GM10266 (cell line): ENCODE results near the gene CCNL1.

Experiments
- DNase-seq: peaks from one replicate; pipeline ENCODE4 v3.0.0; 2012; ENCODE audit errors: extremely low spot score
- TF ChIP-seq, protein P1 (sequence below): IDR thresholded peaks from 2 replicates; pipeline ENCODE4 v1.5.1; 2012; ENCODE audit warnings: mild to moderate bottlenecking, low read depth; ENCODE audit not compliant: control insufficient read depth, insufficient read depth; ENCODE audit errors: missing control alignments

Gene CCNL1

DNA sequence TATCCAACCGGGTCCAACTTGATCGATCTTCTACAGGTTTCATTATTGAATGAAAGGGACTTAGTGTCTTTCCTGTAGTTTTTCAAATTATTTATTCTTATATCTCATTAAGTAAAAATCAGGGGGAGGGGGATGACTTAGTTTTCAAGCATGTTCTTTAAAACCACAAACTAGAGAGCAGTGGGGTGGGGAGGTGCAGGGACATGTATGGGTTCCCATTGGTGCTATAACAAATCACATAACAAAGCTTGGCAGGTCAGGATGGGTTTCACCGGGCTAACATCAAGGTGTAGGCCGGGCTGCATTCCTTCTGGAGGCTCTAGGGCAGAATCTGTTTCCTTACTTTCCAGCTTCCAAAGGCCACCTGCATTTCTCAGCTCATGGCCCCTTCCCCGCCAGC, 32.7 kb downstream of the CCNL1 start:
- TF ChIP-seq, protein P1, sequence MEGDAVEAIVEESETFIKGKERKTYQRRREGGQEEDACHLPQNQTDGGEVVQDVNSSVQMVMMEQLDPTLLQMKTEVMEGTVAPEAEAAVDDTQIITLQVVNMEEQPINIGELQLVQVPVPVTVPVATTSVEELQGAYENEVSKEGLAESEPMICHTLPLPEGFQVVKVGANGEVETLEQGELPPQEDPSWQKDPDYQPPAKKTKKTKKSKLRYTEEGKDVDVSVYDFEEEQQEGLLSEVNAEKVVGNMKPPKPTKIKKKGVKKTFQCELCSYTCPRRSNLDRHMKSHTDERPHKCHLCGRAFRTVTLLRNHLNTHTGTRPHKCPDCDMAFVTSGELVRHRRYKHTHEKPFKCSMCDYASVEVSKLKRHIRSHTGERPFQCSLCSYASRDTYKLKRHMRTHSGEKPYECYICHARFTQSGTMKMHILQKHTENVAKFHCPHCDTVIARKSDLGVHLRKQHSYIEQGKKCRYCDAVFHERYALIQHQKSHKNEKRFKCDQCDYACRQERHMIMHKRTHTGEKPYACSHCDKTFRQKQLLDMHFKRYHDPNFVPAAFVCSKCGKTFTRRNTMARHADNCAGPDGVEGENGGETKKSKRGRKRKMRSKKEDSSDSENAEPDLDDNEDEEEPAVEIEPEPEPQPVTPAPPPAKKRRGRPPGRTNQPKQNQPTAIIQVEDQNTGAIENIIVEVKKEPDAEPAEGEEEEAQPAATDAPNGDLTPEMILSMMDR: no peak
- DNase-seq: no peak

DNA sequence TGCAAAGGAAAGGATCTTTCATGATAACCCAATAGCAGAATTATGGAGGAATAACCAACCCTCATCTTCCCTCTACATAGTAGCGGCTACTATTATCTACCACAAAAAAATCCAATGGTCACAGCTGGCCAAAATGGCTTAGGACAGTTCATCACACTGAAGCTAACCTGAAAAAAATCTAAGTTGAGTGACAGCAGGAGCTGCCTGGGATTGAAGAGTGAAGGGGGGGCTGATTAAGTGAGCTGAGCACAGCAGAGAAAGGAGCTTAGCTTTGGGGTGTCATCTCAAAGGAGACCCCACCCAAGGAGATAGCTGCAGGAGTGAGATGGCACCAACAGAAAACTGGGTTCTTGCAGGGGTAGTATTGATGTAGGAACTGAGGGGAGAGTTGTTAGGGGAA, 33.6 kb downstream of the CCNL1 start:
- DNase-seq: no peak
- TF ChIP-seq, protein P1: no peak

DNA sequence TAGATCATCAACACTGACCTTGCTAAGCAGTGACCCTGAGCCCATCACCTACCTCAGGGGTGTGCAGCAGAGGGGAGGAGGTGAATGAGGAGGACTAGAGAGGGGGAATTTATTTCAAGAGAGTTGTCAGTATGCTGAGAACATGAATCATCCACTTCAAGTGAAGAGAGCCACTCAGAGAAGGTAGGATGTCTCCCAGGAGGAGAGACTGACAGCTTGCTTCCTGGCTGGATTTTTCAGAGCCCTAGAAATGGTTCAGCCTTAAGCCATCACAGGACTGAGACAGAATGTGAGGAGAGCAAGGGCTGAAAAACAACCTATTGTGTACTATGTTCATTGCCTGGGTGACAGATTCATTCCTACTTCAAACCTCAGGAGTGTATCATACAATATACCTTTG, 34.8 kb downstream of the CCNL1 start:
- DNase-seq: no peak
- TF ChIP-seq, protein P1: no peak

DNA sequence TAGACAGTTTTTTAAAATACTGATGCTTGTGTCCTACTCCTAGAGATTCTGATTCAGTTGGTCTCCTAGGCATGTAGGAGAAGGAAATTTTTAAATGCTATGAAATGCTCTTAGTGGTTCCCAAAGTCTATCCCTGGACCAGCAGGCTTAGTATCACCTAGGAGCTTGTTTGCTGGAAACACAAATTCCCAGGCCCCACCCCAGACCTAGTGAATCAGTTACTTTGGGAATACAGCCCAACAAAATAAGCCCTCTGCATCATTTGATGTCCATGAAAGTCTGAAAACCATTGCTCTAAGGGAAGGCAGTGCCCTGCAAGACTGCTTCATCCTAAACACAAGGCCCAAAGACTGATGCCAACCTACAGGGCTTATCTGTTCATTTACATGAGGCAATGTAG, 36.3 kb downstream of the CCNL1 start:
- TF ChIP-seq, protein P1: no peak
- DNase-seq: no peak

DNA sequence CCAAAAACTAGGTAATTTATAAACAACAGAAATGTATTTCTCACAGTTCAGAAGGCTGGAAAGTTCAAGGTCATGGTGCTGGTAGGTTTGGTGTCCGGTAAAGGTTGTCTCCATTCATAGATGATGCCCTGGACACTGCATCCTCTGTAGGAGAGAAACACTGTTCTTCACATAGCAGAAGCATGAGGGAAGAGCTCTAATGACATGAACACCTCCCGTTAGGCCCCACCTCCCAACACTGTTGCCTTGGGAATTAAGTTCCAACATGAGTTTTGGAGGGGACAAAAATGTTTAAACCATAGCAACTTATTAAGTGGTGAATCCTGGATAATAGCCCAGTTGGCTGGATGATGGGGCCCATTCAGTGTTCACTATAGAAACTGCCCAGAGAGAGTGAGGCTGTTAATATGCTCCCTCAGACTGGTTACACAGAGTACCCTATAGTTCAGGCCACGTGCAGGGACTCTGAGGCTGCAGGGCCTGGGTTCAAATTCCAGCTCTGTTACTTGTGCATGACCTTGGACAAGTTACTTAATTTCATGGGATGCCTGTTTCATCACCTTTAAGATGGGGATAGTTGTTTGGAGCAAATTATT, 37.0 kb downstream of the CCNL1 start:
- DNase-seq: no peak
- TF ChIP-seq, protein P1: no peak

DNA sequence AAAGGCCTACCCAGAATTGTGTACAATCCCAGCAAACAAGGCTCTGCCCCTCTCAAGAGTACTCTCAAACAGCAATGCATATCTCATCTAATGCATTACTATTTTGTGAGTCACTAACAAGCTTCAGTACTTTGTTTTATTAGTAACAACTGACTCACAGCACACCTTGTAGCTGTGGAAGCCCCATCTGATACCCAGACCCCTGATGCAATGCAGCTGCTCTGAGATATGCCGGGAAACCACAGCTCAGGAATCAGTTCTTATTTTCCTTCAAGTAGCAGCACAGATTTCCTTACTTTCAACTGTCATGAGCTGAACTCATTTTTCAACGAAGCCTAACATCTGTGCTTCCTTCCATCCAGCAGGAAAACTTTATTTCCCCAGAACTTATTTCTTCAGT, 37.8 kb downstream of the CCNL1 start:
- no peak for DNase-seq
- TF ChIP-seq, protein P1: no peak

DNA sequence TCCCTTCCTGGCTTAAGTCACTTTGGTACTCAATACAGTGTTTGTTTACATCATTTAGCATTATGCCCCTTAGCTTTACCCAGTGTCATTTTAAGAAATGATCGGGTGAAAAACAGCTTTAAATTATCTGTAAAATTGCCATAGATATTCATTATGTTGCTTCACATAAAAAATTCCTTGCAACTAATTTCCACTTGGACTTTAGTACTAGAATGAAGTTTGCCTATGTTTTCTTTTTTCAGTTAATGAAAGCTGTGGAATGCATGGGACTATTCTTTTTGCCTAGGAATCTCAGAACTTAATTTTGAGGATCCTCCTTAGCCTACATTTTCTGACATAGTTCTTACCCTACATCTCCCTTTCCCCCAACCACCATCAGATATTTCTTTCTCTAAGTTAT, 38.4 kb downstream of the CCNL1 start:
- TF ChIP-seq, protein P1: no peak
- DNase-seq: no peak
